Cardiac muscle cell (in vitro differentiated cells and primary cell): ENCODE results near the gene BCDIN3D. TPM values are rescaled to one million over a fixed set of nuclear protein-coding genes. Genes with fewer than 3 reads are reported as not detected.

Experiments used
- DNase-seq, 2 donors: peaks; one replicate each; pipeline versions ENCODE4 v3.0.0 to v3.0.0-alpha.2; 2010 to 2017; ENCODE audit warnings: low read depth in 1 of 2, low spot score in 1 of 2
- H3K27ac ChIP-seq: fragments of 200-600 bp; sonication (generic); 2 replicates; pipeline ENCODE4 v1.5.1; 2016
- H3K27me3 ChIP-seq: fragments of 200-600 bp; sonication (generic); 2 replicates; pipeline ENCODE4 v1.6.0; 2016; ENCODE audit warnings: control low read depth
- H3K36me3 ChIP-seq: fragments of 200-600 bp; sonication (generic); 2 replicates; pipeline ENCODE4 v1.5.1; 2016; ENCODE audit warnings: control low read depth
- H3K4me1 ChIP-seq: fragments of 200-600 bp; sonication (generic); 2 replicates; pipeline ENCODE4 v1.8.1; 2017; ENCODE audit warnings: low read depth, mild to moderate bottlenecking, mixed run types
- H3K4me3 ChIP-seq: fragments of 200-600 bp; sonication (generic); 2 replicates; pipeline ENCODE4 v1.5.1; 2016; ENCODE audit warnings: mild to moderate bottlenecking
- H3K9me3 ChIP-seq: fragments of 200-600 bp; sonication (generic); 2 replicates; pipeline ENCODE4 v1.5.1; 2017; ENCODE audit warnings: low read depth, mild to moderate bottlenecking, control low read depth
- polyA plus RNA-seq: library from polyadenylated mRNA; unstranded; fragments of >200 nt; fragmentation: Nextera tagmentation; extraction: Ambion mirVana; gene quantifications from 2 replicates; pipeline ENCODE4 v1.2.1, GENCODE V29; 2016
- total RNA-seq: library from RNA; depleted of rRNA; stranded (reverse); fragments of >200 nt; gene quantifications from 2 replicates; pipeline ENCODE4 v1.2.3, GENCODE V29; 2016
- TF ChIP-seq, protein P1 (sequence below): IDR thresholded peaks from 2 replicates; pipeline ENCODE4 v1.5.1; 2012; ENCODE audit warnings: low read depth, mild to moderate bottlenecking, low read length

The BCDIN3D gene
- total and polyA plus RNA-seq, 2 experiments from 2014 or later = 5.9 to 8.9 TPM

DNA sequence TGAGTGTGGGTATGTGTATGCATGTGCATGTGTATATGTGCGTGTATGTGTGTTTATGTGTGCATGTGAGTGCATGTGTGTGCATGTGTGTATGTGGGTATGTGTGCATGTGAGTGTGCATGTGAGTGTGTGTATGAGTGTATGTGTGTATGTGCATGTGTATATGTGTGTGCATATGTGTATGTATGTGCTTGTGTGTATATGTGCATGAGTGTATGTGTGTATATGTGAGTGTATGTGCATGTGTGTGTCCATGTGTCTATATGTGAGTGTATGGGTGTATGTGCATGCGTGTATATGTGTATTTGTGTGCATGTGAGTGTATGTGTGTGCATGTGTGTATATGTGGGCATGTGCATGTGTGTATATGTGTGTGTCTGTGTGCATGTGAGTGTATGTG, 35.1 kb upstream of the BCDIN3D start:
- DNase-seq = no peak
- TF ChIP-seq, protein P1, sequence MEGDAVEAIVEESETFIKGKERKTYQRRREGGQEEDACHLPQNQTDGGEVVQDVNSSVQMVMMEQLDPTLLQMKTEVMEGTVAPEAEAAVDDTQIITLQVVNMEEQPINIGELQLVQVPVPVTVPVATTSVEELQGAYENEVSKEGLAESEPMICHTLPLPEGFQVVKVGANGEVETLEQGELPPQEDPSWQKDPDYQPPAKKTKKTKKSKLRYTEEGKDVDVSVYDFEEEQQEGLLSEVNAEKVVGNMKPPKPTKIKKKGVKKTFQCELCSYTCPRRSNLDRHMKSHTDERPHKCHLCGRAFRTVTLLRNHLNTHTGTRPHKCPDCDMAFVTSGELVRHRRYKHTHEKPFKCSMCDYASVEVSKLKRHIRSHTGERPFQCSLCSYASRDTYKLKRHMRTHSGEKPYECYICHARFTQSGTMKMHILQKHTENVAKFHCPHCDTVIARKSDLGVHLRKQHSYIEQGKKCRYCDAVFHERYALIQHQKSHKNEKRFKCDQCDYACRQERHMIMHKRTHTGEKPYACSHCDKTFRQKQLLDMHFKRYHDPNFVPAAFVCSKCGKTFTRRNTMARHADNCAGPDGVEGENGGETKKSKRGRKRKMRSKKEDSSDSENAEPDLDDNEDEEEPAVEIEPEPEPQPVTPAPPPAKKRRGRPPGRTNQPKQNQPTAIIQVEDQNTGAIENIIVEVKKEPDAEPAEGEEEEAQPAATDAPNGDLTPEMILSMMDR = no peak
- Histone ChIP-seq H3K27ac (no peak overlapping the region), H3K4me1 (peaks cover 14% of the 10 kb centered on the region), H3K36me3 (no peaks in the 10 kb centered on the region), H3K27me3 (no peaks in the 10 kb centered on the region), H3K4me3 (no peak overlapping the region), H3K9me3 (no peaks in the 10 kb centered on the region)

- no peaks in the 10 kb centered on the region for H3K36me3 ChIP-seq
- H3K4me1 ChIP-seq = peaks cover 7% of the 10 kb centered on the region
- DNase-seq = no peak
- TF ChIP-seq, protein P1 = no peak
- H3K9me3 ChIP-seq = no peaks in the 10 kb centered on the region
- no peak overlapping the region for H3K4me3 ChIP-seq
- no peak overlapping the region for H3K27ac ChIP-seq
- H3K27me3 ChIP-seq = no peaks in the 10 kb centered on the region
Measured at GRCh38 chr12:49877066-49877465, 34.2 kb upstream of the BCDIN3D start.

DNA sequence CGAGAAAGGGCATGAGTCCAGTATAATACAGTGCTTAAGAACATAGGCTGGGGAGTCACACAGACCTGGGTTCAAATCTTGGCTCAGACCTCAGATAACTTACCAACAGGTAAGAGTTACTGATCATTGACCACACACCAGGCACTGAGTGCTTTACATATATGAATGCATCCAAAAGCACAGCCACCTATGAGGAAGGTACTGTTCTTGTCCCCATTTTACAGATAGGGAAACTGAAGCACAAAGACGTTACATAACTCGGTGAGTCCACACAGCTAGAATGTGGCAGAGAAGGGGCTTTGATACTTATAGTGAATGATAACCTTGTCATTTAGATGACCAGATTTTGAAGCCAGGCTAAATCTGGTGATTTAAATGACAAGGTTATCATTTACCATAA, 33.2 kb upstream of the BCDIN3D start:
- no peaks in the 10 kb centered on the region for H3K9me3 ChIP-seq
- no peak overlapping the region for H3K27ac ChIP-seq
- no peak for DNase-seq
- TF ChIP-seq, protein P1 = no peak
- no peaks in the 10 kb centered on the region for H3K27me3 ChIP-seq
- peaks cover 7% of the 10 kb centered on the region for H3K4me1 ChIP-seq
- H3K4me3 ChIP-seq = no peak overlapping the region
- no peaks in the 10 kb centered on the region for H3K36me3 ChIP-seq

DNA sequence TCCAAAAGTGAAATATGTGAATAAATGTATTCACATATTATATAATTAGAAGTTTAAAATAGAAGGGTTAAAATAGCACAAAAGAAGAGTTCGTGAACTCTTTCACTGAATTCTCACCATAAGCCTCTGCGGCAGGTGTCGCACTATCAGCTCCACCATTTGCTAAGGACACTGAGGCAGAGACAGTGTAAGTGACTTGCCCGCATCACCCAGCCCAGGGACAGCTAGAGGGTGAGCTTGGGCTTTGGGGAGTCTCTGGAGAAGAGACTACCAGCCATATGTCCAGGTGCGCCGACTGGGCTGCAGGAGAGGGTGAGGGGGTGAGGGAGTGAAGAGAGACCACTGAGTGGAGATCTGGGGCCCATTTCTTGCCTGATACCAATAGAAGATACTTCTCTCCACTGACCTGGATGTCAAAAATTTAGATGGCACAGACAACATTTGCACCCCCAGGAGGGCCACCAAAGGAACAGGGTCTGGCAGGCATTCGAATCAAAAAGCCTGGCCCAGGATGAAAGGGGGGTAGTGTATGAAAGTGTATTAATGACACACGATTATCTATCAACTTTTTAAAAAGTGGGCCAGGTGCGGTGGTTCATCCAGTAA, 32.3 kb upstream of the BCDIN3D start:
- TF ChIP-seq, protein P1 = no peak
- H3K4me3 ChIP-seq = no peak overlapping the region
- no peaks in the 10 kb centered on the region for H3K36me3 ChIP-seq
- H3K27ac ChIP-seq = no peak overlapping the region
- no peaks in the 10 kb centered on the region for H3K27me3 ChIP-seq
- DNase-seq = no peak
- H3K4me1 ChIP-seq = peaks cover 12% of the 10 kb centered on the region
- no peaks in the 10 kb centered on the region for H3K9me3 ChIP-seq

DNA sequence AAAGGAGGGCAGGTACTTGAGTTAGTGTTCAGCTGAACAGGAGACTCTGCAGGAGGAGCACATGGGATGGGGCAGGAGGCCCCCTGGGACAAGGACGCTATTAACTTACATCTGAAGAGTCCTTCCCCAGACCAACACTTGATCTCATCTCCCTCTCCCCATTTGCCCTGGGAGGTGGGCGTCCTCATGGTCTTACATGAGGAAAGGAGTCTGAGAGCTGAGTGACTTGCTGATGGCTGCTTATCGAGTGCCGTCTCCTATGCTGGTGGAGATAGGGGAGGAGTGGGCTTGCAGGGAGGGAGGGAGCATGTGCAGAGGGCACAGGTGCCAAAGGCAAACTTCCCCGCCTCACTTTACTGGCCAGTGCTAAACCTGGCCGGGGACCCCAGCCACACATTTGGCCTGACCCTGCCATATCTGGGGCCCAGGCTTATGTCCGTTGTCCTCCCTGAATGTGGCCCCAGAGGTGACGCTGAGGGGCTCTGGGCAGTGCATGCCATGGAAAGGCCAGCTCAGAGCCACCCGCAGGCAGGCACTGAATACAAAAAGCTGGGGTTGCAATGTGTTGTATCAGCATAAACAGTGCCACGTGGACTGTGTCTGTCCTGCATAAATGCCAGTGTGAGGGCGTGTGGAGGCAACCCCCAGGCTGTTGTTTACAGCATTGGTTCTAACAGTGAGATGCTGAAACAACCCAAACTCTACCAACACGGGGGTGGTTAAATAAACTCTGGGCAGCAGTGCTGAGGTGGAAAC, 31.4 kb upstream of the BCDIN3D start:
- no peak for DNase-seq
- Histone ChIP-seq H3K4me1 (peaks cover 20% of the 10 kb centered on the region), H3K27me3 (no peaks in the 10 kb centered on the region), H3K4me3 (no peak overlapping the region), H3K27ac (no peak overlapping the region), H3K36me3 (no peaks in the 10 kb centered on the region), H3K9me3 (no peaks in the 10 kb centered on the region)
- TF ChIP-seq, protein P1 = no peak
